Central memory CD8-positive, alpha-beta T cell (primary cell): ENCODE measurements around the gene SHLD1.
A peak's percentile ranks its signal among the peaks of the same experiment; 100 is the strongest.

Experiments used
- ATAC-seq: fragments of 150-1000 bp; cut with Tn5 transposase; replicated peaks from 2 replicates; pipeline ENCODE4 v1.10.0; 2022; ENCODE audit warnings: mild to moderate bottlenecking, moderate FRiP score, moderate number of reproducible peaks; ENCODE audit not compliant: poor library complexity, severe bottlenecking; ENCODE audit errors: extremely low read depth
- DNase-seq, 2 donors: peaks; one replicate each; pipeline ENCODE4 v3.0.0; 2021; ENCODE audit warnings: low spot score in 2 of 2
- H3K27ac Mint-ChIP-seq: one replicate; pipeline ENCODE4 v1.8.0; 2022; ENCODE audit warnings: low read depth, mild to moderate bottlenecking, moderate library complexity, mixed read lengths
- H3K27me3 Mint-ChIP-seq: one replicate; pipeline ENCODE4 v1.8.0; 2022; ENCODE audit warnings: mixed read lengths
- H3K36me3 Mint-ChIP-seq: one replicate; pipeline ENCODE4 v1.8.0; 2022; ENCODE audit warnings: mild to moderate bottlenecking, moderate library complexity, mixed read lengths; ENCODE audit not compliant: insufficient read depth
- H3K4me1 Mint-ChIP-seq: one replicate; pipeline ENCODE4 v1.8.0; 2022; ENCODE audit warnings: mixed read lengths
- H3K4me3 Mint-ChIP-seq: one replicate; pipeline ENCODE4 v1.8.0; 2022; ENCODE audit warnings: mild to moderate bottlenecking, moderate library complexity, mixed read lengths
- H3K9me3 Mint-ChIP-seq: one replicate; pipeline ENCODE4 v1.8.0; 2022; ENCODE audit warnings: mixed read lengths

The SHLD1 gene

GRCh38 chr20:5863040-5863833 lies 113.0 kb downstream of the SHLD1 start:
- H3K4me1 Mint-ChIP-seq: peaks cover 22% of the 10 kb centered on the region
- no peak for DNase-seq
- H3K9me3 Mint-ChIP-seq: no peaks in the 10 kb centered on the region
- no peak for ATAC-seq
- no peak overlapping the region for H3K27ac Mint-ChIP-seq
- H3K36me3 Mint-ChIP-seq: no peaks in the 10 kb centered on the region
- H3K27me3 Mint-ChIP-seq: no peaks in the 10 kb centered on the region
- H3K4me3 Mint-ChIP-seq: no peak overlapping the region

GRCh38 chr20:5864428-5864827 lies 114.2 kb downstream of the SHLD1 start:
- no peaks in the 10 kb centered on the region for H3K27me3 Mint-ChIP-seq
- H3K4me3 Mint-ChIP-seq: no peak overlapping the region
- H3K36me3 Mint-ChIP-seq: no peaks in the 10 kb centered on the region
- H3K27ac Mint-ChIP-seq: peak overlapping the region; percentile 65
- DNase-seq (no peak), ATAC-seq (no peak)
- H3K9me3 Mint-ChIP-seq: no peaks in the 10 kb centered on the region
- peaks cover 22% of the 10 kb centered on the region for H3K4me1 Mint-ChIP-seq

- Mint-ChIP-seq H3K9me3 (no peaks in the 10 kb centered on the region), H3K36me3 (no peaks in the 10 kb centered on the region), H3K4me1 (peaks cover 22% of the 10 kb centered on the region), H3K27ac (peak overlapping the region; percentile 65), H3K27me3 (no peaks in the 10 kb centered on the region), H3K4me3 (no peak overlapping the region)
- no peak for DNase-seq
- peak; percentile 49 for ATAC-seq
Observed at GRCh38 chr20:5864873-5865587, 114.8 kb downstream of the SHLD1 start.

- H3K4me3 Mint-ChIP-seq: no peak overlapping the region
- H3K27ac Mint-ChIP-seq: peak overlapping the region; percentile 65
- no peak for ATAC-seq
- no peaks in the 10 kb centered on the region for H3K27me3 Mint-ChIP-seq
- no peak for DNase-seq
- no peaks in the 10 kb centered on the region for H3K9me3 Mint-ChIP-seq
- no peaks in the 10 kb centered on the region for H3K36me3 Mint-ChIP-seq
- H3K4me1 Mint-ChIP-seq: peaks cover 22% of the 10 kb centered on the region
Observed at GRCh38 chr20:5865604-5866003, 115.4 kb downstream of the SHLD1 start.

- Mint-ChIP-seq H3K27me3 (peaks cover 10% of the 10 kb centered on the region), H3K36me3 (no peaks in the 10 kb centered on the region), H3K4me3 (no peak overlapping the region), H3K4me1 (peaks cover 1% of the 10 kb centered on the region), H3K9me3 (no peaks in the 10 kb centered on the region), H3K27ac (no peak overlapping the region)
- no peak for ATAC-seq
- no peak for DNase-seq
Observed at GRCh38 chr20:5870568-5870981, 120.4 kb downstream of the SHLD1 start.

- no peak for DNase-seq
- H3K4me1 Mint-ChIP-seq: no peaks in the 10 kb centered on the region
Observed at GRCh38 chr20:5871459-5872410, 121.5 kb downstream of the SHLD1 start.

GRCh38 chr20:5877128-5877527 lies 126.9 kb downstream of the SHLD1 start:
- ATAC-seq: no peak
- no peak for DNase-seq
- Mint-ChIP-seq H3K27ac (no peak overlapping the region), H3K9me3 (no peaks in the 10 kb centered on the region), H3K36me3 (no peaks in the 10 kb centered on the region), H3K4me3 (no peak overlapping the region), H3K4me1 (peaks cover 8% of the 10 kb centered on the region), H3K27me3 (peaks cover 21% of the 10 kb centered on the region)

More at GRCh38 chr20:5871459-5872410, 121.5 kb downstream of the SHLD1 start:
- Mint-ChIP-seq H3K9me3 (no peaks in the 10 kb centered on the region), H3K27me3 (peaks cover 10% of the 10 kb centered on the region), H3K4me3 (no peak overlapping the region), H3K27ac (no peak overlapping the region), H3K36me3 (no peaks in the 10 kb centered on the region)
- no peak for ATAC-seq

- no peak for ATAC-seq
- no peaks in the 10 kb centered on the region for H3K36me3 Mint-ChIP-seq
- no peak for DNase-seq
- H3K9me3 Mint-ChIP-seq: no peaks in the 10 kb centered on the region
- H3K4me1 Mint-ChIP-seq: peaks cover 9% of the 10 kb centered on the region
- peaks cover 12% of the 10 kb centered on the region for H3K27me3 Mint-ChIP-seq
- H3K27ac Mint-ChIP-seq: no peak overlapping the region
- no peak overlapping the region for H3K4me3 Mint-ChIP-seq
Observed at GRCh38 chr20:5880326-5880725, 130.1 kb downstream of the SHLD1 start.

GRCh38 chr20:5881703-5882102 lies 131.5 kb downstream of the SHLD1 start:
- Mint-ChIP-seq H3K27me3 (peaks cover 12% of the 10 kb centered on the region), H3K9me3 (no peaks in the 10 kb centered on the region), H3K27ac (no peak overlapping the region), H3K4me1 (peaks cover 9% of the 10 kb centered on the region), H3K4me3 (no peak overlapping the region), H3K36me3 (no peaks in the 10 kb centered on the region)
- no peak for ATAC-seq
- DNase-seq: no peak

GRCh38 chr20:5882166-5882565 lies 132.0 kb downstream of the SHLD1 start:
- ATAC-seq: no peak
- H3K27me3 Mint-ChIP-seq: peaks cover 12% of the 10 kb centered on the region
- H3K4me3 Mint-ChIP-seq: no peak overlapping the region
- no peaks in the 10 kb centered on the region for H3K9me3 Mint-ChIP-seq
- no peak overlapping the region for H3K27ac Mint-ChIP-seq
- no peak for DNase-seq
- no peaks in the 10 kb centered on the region for H3K36me3 Mint-ChIP-seq
- H3K4me1 Mint-ChIP-seq: peaks cover 9% of the 10 kb centered on the region

GRCh38 chr20:5884465-5885335 lies 134.5 kb downstream of the SHLD1 start:
- peaks cover 12% of the 10 kb centered on the region for H3K27me3 Mint-ChIP-seq
- H3K4me1 Mint-ChIP-seq: peaks cover 9% of the 10 kb centered on the region
- H3K9me3 Mint-ChIP-seq: no peaks in the 10 kb centered on the region
- H3K27ac Mint-ChIP-seq: no peak overlapping the region
- H3K36me3 Mint-ChIP-seq: no peaks in the 10 kb centered on the region
- ATAC-seq (no peak), DNase-seq (no peak)
- H3K4me3 Mint-ChIP-seq: no peak overlapping the region

GRCh38 chr20:5885866-5886265 lies 135.7 kb downstream of the SHLD1 start:
- H3K27ac Mint-ChIP-seq: no peak overlapping the region
- ATAC-seq: no peak
- no peak for DNase-seq
- H3K9me3 Mint-ChIP-seq: no peaks in the 10 kb centered on the region
- H3K27me3 Mint-ChIP-seq: peaks cover 12% of the 10 kb centered on the region
- peaks cover 9% of the 10 kb centered on the region for H3K4me1 Mint-ChIP-seq
- no peaks in the 10 kb centered on the region for H3K36me3 Mint-ChIP-seq
- no peak overlapping the region for H3K4me3 Mint-ChIP-seq
